GM23248 (cell line): Measurements from ENCODE around the gene PDP2. TPM values are rescaled to one million over a fixed set of nuclear protein-coding genes. Genes with fewer than 3 reads are reported as not detected.

Source experiments
- DNase-seq: peaks from one replicate; pipeline ENCODE4 v3.0.0-alpha.2; 2015
- H2AFZ ChIP-seq: fragments of 200-600 bp; sonication (generic); 2 replicates; pipeline ENCODE4 v1.6.1; 2016; ENCODE audit warnings: antibody characterized with exemption
- H3F3A ChIP-seq: fragments of 200-600 bp; sonication (generic); 2 replicates; pipeline ENCODE4 v1.6.1; 2016; ENCODE audit warnings: mild to moderate bottlenecking, antibody characterized with exemption, mixed run types; ENCODE audit not compliant: insufficient read depth
- H3K27ac ChIP-seq: fragments of 200-600 bp; sonication (generic); 2 replicates; pipeline ENCODE4 v1.5.1; 2016; ENCODE audit warnings: mild to moderate bottlenecking
- H3K27me3 ChIP-seq: fragments of 200-600 bp; sonication (generic); replicated peaks from 2 replicates; pipeline ENCODE4 v1.6.1; 2016; ENCODE audit warnings: mild to moderate bottlenecking; ENCODE audit not compliant: insufficient read depth
- H3K36me3 ChIP-seq: fragments of 200-600 bp; sonication (generic); 2 replicates; pipeline ENCODE4 v1.6.1; 2016; ENCODE audit warnings: low read depth, mild to moderate bottlenecking
- H3K4me1 ChIP-seq: fragments of 200-600 bp; sonication (generic); 2 replicates; pipeline ENCODE4 v1.6.1; 2016; ENCODE audit warnings: mild to moderate bottlenecking; ENCODE audit not compliant: insufficient read depth
- H3K4me2 ChIP-seq: fragments of 200-600 bp; sonication (generic); one replicate; pipeline ENCODE4 v1.6.1; 2016; ENCODE audit warnings: mild to moderate bottlenecking; ENCODE audit not compliant: unreplicated experiment
- H3K4me3 ChIP-seq: fragments of 200-600 bp; sonication (generic); 2 replicates; pipeline ENCODE4 v1.5.1; 2016; ENCODE audit warnings: mild to moderate bottlenecking
- H3K79me2 ChIP-seq: fragments of 200-600 bp; sonication (generic); 2 replicates; pipeline ENCODE4 v1.6.1; 2016; ENCODE audit warnings: mild to moderate bottlenecking; ENCODE audit not compliant: insufficient read depth
- H3K9ac ChIP-seq: fragments of 200-600 bp; sonication (generic); 2 replicates; pipeline ENCODE4 v1.6.1; 2016; ENCODE audit warnings: mild to moderate bottlenecking
- H3K9me2 ChIP-seq: fragments of 200-600 bp; sonication (generic); 2 replicates; pipeline ENCODE4 v1.6.1; 2016; ENCODE audit warnings: mixed run types, mild to moderate bottlenecking, moderate library complexity; ENCODE audit not compliant: insufficient read depth
- H3K9me3 ChIP-seq: fragments of 200-600 bp; sonication (generic); one replicate; pipeline ENCODE4 v1.6.1; 2017; ENCODE audit warnings: low read depth
- H4K20me1 ChIP-seq: fragments of 200-600 bp; sonication (generic); 2 replicates; pipeline ENCODE4 v1.6.0; 2016; ENCODE audit not compliant: insufficient read depth
- EZH2 ChIP-seq: fragments of 200-600 bp; sonication (generic); IDR thresholded peaks from 2 replicates; pipeline ENCODE4 v1.6.1; 2018; ENCODE audit warnings: antibody characterized with exemption, mild to moderate bottlenecking; ENCODE audit not compliant: insufficient read depth, poor library complexity, severe bottlenecking
- EZH2phosphoT487 ChIP-seq: fragments of 200-600 bp; sonication (generic); IDR thresholded peaks from 2 replicates; pipeline ENCODE4 v1.6.1; 2018; ENCODE audit warnings: antibody characterized with exemption, moderate library complexity, mild to moderate bottlenecking, low read depth; ENCODE audit not compliant: insufficient read depth
- WGBS, 2 experiments: methylation state at CpG; one replicate each; pipeline ENCODE4 v1.1.6; 2015 to 2017; ENCODE audit warnings: low lambda C conversion rate in 2 of 2, low coverage in 1 of 2; ENCODE audit errors: missing lambda C conversion rate in 2 of 2; 5-methylcytosine and 5-hydroxymethylcytosine counted together
- in situ Hi-C: fragments of 300-500 bp; cut with MboI; formaldehyde crosslinking; loops from 2 replicates; pipeline ENCODE4 v1.15.0; 2020
- polyA plus RNA-seq: library from polyadenylated mRNA; unstranded; fragments of >200 nt; fragmentation: Nextera tagmentation; extraction: Ambion mirVana; gene quantifications from 2 replicates; pipeline ENCODE4 v1.2.1, GENCODE V29; 2016
- total RNA-seq: library from RNA; depleted of rRNA; stranded (reverse); fragments of >200 nt; shearing (Covaris generic); gene quantifications from 2 replicates; pipeline ENCODE4 v1.2.3, GENCODE V29; 2014

PDP2 gene
- total and polyA plus RNA-seq, 2 experiments from 2014 or later = 3.3 to 3.9 TPM

- Histone ChIP-seq H3F3A (no peaks in the 10 kb centered on the region), H4K20me1 (no peaks in the 10 kb centered on the region), H3K4me3 (no peak overlapping the region), H3K27me3 (peaks cover 32% of the 10 kb centered on the region), H3K9ac (no peak overlapping the region), H3K36me3 (no peaks in the 10 kb centered on the region), H3K9me2 (no peaks in the 10 kb centered on the region), H3K27ac (no peak overlapping the region), H3K79me2 (no peaks in the 10 kb centered on the region), H3K4me2 (no peak overlapping the region), H3K4me1 (no peaks in the 10 kb centered on the region), H2AFZ (no peak overlapping the region), H3K9me3 (no peaks in the 10 kb centered on the region)
- DNase-seq = no peak
- TF ChIP-seq EZH2 = no peak
- TF ChIP-seq EZH2phosphoT487 = no peak
- WGBS, 2 experiments = 35 to 40% methylated on average over 5 of the region's 5 CpGs
- in situ Hi-C loops = no loop called here
These were observed 39.4 kb downstream of the PDP2 start for GRCh38 chr16:66919569-66920298.

- 44 to 45% methylated on average over 2 of the region's 2 CpGs for WGBS, 2 experiments
- Histone ChIP-seq H3K9me3 (no peaks in the 10 kb centered on the region), H3K9ac (no peak overlapping the region), H3K27ac (no peak overlapping the region), H2AFZ (no peak overlapping the region), H3K4me2 (no peak overlapping the region), H3K36me3 (no peaks in the 10 kb centered on the region), H3K9me2 (no peaks in the 10 kb centered on the region), H3K79me2 (no peaks in the 10 kb centered on the region), H4K20me1 (no peaks in the 10 kb centered on the region), H3F3A (no peaks in the 10 kb centered on the region), H3K27me3 (peaks cover 33% of the 10 kb centered on the region), H3K4me3 (no peak overlapping the region), H3K4me1 (no peaks in the 10 kb centered on the region)
- DNase-seq = no peak
- TF ChIP-seq EZH2phosphoT487 = no peak
- TF ChIP-seq EZH2 = no peak
- in situ Hi-C loops = no loop called here
These were observed 39.9 kb downstream of the PDP2 start for GRCh38 chr16:66920299-66920590.

GRCh38 chr16:66920924-66921680 is 40.8 kb downstream of the PDP2 start:
- Histone ChIP-seq H3F3A (peaks cover 2% of the 10 kb centered on the region), H3K27me3 (peaks cover 27% of the 10 kb centered on the region), H4K20me1 (no peaks in the 10 kb centered on the region), H3K9me2 (no peaks in the 10 kb centered on the region), H3K9me3 (no peaks in the 10 kb centered on the region), H3K4me3 (no peak overlapping the region), H3K79me2 (no peaks in the 10 kb centered on the region), H3K9ac (no peak overlapping the region), H3K27ac (no peak overlapping the region), H3K36me3 (no peaks in the 10 kb centered on the region), H3K4me1 (no peaks in the 10 kb centered on the region), H3K4me2 (no peak overlapping the region), H2AFZ (no peak overlapping the region)
- in situ Hi-C loops = no loop called here
- TF ChIP-seq EZH2phosphoT487 (no peak), EZH2 (no peak)
- WGBS, 2 experiments = 52 to 53% methylated on average over 9 of the region's 9 CpGs
- no peak for DNase-seq

GRCh38 chr16:66921729-66922450 is 41.6 kb downstream of the PDP2 start:
- Histone ChIP-seq H3K27ac (no peak overlapping the region), H3K36me3 (no peaks in the 10 kb centered on the region), H3F3A (peaks cover 10% of the 10 kb centered on the region), H3K27me3 (peaks cover 27% of the 10 kb centered on the region), H3K4me3 (no peak overlapping the region), H3K4me1 (peaks cover 7% of the 10 kb centered on the region), H3K9ac (no peak overlapping the region), H4K20me1 (no peaks in the 10 kb centered on the region), H3K9me3 (no peaks in the 10 kb centered on the region), H3K4me2 (no peak overlapping the region), H2AFZ (no peak overlapping the region), H3K9me2 (no peaks in the 10 kb centered on the region), H3K79me2 (no peaks in the 10 kb centered on the region)
- in situ Hi-C loops = no loop called here
- no peak for TF ChIP-seq EZH2phosphoT487
- no peak for TF ChIP-seq EZH2
- no peak for DNase-seq
- 54 to 61% methylated on average over 42 of the region's 42 CpGs for WGBS, 2 experiments
